Liver (tissue), 3 donors: ENCODE data around the gene ZBTB21.

ENCODE experiments used
- CTCF ChIP-seq: fragments of 150-350 bp; IDR thresholded peaks from 2 replicates; pipeline ENCODE4 v1.5.1; 2017; ENCODE audit warnings: improper control_type of control experiment, low read depth, low read length; ENCODE audit not compliant: missing input control
- EGR1 ChIP-seq, 2 donors: IDR thresholded peaks; 2 replicates each; pipeline ENCODE4 v1.6.1; 2016 to 2018; ENCODE audit warnings: antibody characterized with exemption in 2 of 2, low read depth in 2 of 2
- FOXA1 ChIP-seq: IDR thresholded peaks from 2 replicates; pipeline ENCODE4 v1.6.1; 2016; ENCODE audit warnings: antibody characterized with exemption
- GABPA ChIP-seq, 2 donors: IDR thresholded peaks in 1 of 2; conservative IDR thresholded peaks in 1 of 2; 2 replicates each; pipeline ENCODE4 v1.6.1; 2016; ENCODE audit warnings: antibody characterized with exemption in 2 of 2, mild to moderate bottlenecking in 1 of 2, moderate library complexity in 1 of 2
- HNF4G ChIP-seq: IDR thresholded peaks from 2 replicates; pipeline ENCODE4 v1.6.1; 2016; ENCODE audit warnings: antibody characterized with exemption
- JUND ChIP-seq, 2 donors: IDR thresholded peaks; 2 replicates each; pipeline ENCODE4 v1.6.1; 2016; ENCODE audit warnings: antibody characterized with exemption in 2 of 2
- RAD21 ChIP-seq, 2 donors: IDR thresholded peaks; 2 replicates each; pipeline ENCODE4 v1.6.1; 2016; ENCODE audit warnings: antibody characterized with exemption in 2 of 2, mild to moderate bottlenecking in 2 of 2
- ZBTB33 ChIP-seq: IDR thresholded peaks from 2 replicates; pipeline ENCODE4 v1.6.1; 2016; ENCODE audit warnings: antibody characterized with exemption
- TF ChIP-seq, protein P1 (sequence below): IDR thresholded peaks from 2 replicates; pipeline ENCODE4 v1.6.1; 2016; ENCODE audit warnings: antibody characterized with exemption
- TF ChIP-seq, protein P2 (sequence below): IDR thresholded peaks from 2 replicates; pipeline ENCODE4 v1.6.1; 2016; ENCODE audit warnings: antibody characterized with exemption, mild to moderate bottlenecking
- donor health status: healthy.
- donor health status: healthy.

DNA sequence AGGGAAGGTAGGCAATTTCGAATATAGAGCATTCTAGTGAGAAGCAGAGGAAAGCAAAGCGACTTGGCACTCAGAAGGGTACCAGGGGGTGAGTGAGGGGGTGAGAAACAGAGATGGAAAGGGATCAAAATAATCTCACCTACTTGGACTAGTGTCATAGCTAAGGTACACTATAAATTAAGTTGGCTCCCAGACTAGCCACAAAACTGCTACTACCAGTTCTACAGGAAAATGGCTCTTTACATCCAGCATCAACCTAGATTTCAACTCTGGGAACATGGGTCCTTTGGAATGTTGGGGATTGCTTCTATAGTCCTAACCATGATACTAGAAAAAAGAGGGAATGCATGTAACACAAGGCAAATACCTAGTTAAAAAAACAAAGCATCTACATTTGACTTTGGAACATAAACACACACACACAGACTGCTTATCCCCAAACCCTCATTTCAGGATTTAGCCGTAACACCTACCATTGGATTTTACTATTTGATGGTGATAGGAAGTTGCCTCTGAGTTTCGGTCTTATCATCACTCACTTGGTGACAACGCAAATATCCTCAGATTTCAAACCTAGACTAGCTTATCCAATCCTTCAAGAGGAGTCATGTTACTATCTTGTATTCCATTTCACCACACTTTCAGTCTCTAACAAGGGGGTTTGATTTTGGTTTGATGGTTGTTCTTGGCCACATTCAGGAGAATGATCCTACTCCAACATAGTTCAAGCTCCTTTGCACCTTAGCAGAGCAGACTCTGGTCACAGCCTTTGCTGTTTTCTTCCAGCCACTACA lies 5.6 kb downstream of the ZBTB21 start:
- TF ChIP-seq, protein P1, sequence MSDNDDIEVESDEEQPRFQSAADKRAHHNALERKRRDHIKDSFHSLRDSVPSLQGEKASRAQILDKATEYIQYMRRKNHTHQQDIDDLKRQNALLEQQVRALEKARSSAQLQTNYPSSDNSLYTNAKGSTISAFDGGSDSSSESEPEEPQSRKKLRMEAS = no peak
- TF ChIP-seq JUND (IDR thresholded peaks at IDR 0.05) (no peak), RAD21 (IDR thresholded peaks at IDR 0.05) (no peak), CTCF (no peak), GABPA (IDR thresholded peaks at IDR 0.05 in 1 of 2, conservative IDR thresholded peaks at IDR 0.05 in 1 of 2) (no peak), ZBTB33 (no peak), FOXA1 (no peak), EGR1 (IDR thresholded peaks at IDR 0.05; ENCODE audit: low read depth in 2 of 2) (no peak), HNF4G (no peak)
- TF ChIP-seq, protein P2, sequence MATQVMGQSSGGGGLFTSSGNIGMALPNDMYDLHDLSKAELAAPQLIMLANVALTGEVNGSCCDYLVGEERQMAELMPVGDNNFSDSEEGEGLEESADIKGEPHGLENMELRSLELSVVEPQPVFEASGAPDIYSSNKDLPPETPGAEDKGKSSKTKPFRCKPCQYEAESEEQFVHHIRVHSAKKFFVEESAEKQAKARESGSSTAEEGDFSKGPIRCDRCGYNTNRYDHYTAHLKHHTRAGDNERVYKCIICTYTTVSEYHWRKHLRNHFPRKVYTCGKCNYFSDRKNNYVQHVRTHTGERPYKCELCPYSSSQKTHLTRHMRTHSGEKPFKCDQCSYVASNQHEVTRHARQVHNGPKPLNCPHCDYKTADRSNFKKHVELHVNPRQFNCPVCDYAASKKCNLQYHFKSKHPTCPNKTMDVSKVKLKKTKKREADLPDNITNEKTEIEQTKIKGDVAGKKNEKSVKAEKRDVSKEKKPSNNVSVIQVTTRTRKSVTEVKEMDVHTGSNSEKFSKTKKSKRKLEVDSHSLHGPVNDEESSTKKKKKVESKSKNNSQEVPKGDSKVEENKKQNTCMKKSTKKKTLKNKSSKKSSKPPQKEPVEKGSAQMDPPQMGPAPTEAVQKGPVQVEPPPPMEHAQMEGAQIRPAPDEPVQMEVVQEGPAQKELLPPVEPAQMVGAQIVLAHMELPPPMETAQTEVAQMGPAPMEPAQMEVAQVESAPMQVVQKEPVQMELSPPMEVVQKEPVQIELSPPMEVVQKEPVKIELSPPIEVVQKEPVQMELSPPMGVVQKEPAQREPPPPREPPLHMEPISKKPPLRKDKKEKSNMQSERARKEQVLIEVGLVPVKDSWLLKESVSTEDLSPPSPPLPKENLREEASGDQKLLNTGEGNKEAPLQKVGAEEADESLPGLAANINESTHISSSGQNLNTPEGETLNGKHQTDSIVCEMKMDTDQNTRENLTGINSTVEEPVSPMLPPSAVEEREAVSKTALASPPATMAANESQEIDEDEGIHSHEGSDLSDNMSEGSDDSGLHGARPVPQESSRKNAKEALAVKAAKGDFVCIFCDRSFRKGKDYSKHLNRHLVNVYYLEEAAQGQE = no peak
